Fibroblast of villous mesenchyme (primary cell): ENCODE data around the gene KDM3B. TPM values are rescaled to one million over a fixed set of nuclear protein-coding genes. Genes with fewer than 3 reads are reported as not detected.

Source experiments
- DNase-seq: peaks from one replicate; pipeline ENCODE4 v3.0.0-alpha.2; 2010; ENCODE audit warnings: low read depth
- H3K4me3 ChIP-seq: 2 replicates; pipeline ENCODE4 v1.5.1; 2011; ENCODE audit warnings: low read depth, mild to moderate bottlenecking, low read length
- CTCF ChIP-seq: IDR thresholded peaks from 2 replicates; pipeline ENCODE4 v1.5.1; 2012; ENCODE audit warnings: low read depth, mild to moderate bottlenecking, low read length; ENCODE audit not compliant: insufficient read depth
- total RNA-seq: library from RNA; depleted of rRNA; stranded (reverse); fragments of >200 nt; gene quantifications from 2 replicates; pipeline ENCODE4 v1.2.3, GENCODE V29; 2012

Gene KDM3B
- total RNA-seq, 1 donor: 51.4 TPM

GRCh38 chr5:138465261-138466124, 113.0 kb downstream of the KDM3B start, which contains the start of gene EGR1:
EGR1 (plus strand) TSS chr5:138465479; CDS start chr5:138465762, 283 bp downstream.
- TF ChIP-seq CTCF: no peak
- DNase-seq: peak; percentile 97
- H3K4me3 ChIP-seq: peak within 1 kb of the TSS; percentile 88

DNA sequence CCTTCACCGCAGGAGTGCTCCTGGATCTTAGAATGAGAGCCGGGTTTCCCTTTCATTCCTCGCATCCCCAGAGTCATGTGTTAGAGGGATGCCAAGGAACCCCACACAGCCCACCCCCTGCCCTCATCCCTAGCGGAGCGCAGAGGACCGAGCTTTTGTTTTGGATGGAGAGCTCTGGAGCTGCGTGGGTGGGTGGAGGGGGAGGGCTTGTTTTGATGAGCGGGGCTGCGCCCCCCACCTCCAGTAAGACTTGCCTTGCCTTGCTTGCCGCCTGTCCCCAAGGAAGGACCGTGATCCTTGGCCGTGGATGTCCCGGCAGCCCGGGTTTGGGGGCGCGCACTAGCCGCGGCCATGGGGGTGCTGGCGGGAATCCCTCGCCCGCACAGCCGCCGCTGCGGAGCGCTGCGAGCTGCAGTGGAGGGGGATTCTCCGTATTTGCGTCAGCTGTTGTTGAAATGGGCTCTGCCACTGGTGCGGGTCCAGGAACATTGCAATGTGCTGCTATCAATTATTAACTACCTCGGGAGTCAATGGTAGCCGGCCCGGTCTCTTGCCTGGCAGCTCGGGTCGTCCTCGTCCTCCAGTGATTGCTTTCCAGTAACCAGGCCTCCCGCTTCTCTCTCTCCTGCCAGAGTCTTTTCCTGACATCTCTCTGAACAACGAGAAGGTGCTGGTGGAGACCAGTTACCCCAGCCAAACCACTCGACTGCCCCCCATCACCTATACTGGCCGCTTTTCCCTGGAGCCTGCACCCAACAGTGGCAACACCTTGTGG, 113.8 kb downstream of the KDM3B start:
- peak overlapping the region; percentile 88 for H3K4me3 ChIP-seq
- peak; percentile 17 for DNase-seq
- no peak for TF ChIP-seq CTCF

GRCh38 chr5:138466900-138467710, 114.6 kb downstream of the KDM3B start:
- H3K4me3 ChIP-seq: peak overlapping the region; percentile 88
- DNase-seq: peak; percentile 11
- TF ChIP-seq CTCF: no peak

DNA sequence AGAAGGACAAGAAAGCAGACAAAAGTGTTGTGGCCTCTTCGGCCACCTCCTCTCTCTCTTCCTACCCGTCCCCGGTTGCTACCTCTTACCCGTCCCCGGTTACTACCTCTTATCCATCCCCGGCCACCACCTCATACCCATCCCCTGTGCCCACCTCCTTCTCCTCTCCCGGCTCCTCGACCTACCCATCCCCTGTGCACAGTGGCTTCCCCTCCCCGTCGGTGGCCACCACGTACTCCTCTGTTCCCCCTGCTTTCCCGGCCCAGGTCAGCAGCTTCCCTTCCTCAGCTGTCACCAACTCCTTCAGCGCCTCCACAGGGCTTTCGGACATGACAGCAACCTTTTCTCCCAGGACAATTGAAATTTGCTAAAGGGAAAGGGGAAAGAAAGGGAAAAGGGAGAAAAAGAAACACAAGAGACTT, 115.2 kb downstream of the KDM3B start:
- H3K4me3 ChIP-seq: no peak overlapping the region
- TF ChIP-seq CTCF: no peak
- DNase-seq: no peak

GRCh38 chr5:138468133-138468965, 115.9 kb downstream of the KDM3B start:
- peak; percentile 66 for DNase-seq
- no peak overlapping the region for H3K4me3 ChIP-seq
- no peak for TF ChIP-seq CTCF
